ENCODE measurements around the gene CD247.

The CD247 gene

GRCh38 chr1:167442854-167443565 is 75.3 kb downstream of the CD247 start:
- no peak overlapping the region for H2AFZ ChIP-seq (ENCODE audit: low read depth, low read length)
- no peak overlapping the region for H2BK15ac ChIP-seq (ENCODE audit: low read depth, poor library complexity, severe bottlenecking)
- H3K27ac ChIP-seq (ENCODE audit: low read length, poor library complexity, severe bottlenecking): no peak overlapping the region
- H3K27me3 ChIP-seq (ENCODE audit: control insufficient read depth in 1 of 2, insufficient read depth in 1 of 2, low read length in 2 of 2): peaks cover 38 to 56% of the 10 kb centered on the region in 2 experiments
- H2BK120ac ChIP-seq (ENCODE audit: low read depth, low read length): no peak overlapping the region
- no peaks in the 10 kb centered on the region for H3K9me3 ChIP-seq (ENCODE audit: control insufficient read depth, low read length)
- H3K4ac ChIP-seq (ENCODE audit: low read depth in 1 of 2, low read length in 2 of 2): no peak overlapping the region
- no peak overlapping the region for H3K18ac ChIP-seq (ENCODE audit: low read depth in 1 of 2, low read length in 2 of 2)
- 83% methylated on average over 9 of the region's 9 CpGs for WGBS
- no peak overlapping the region for H2BK5ac ChIP-seq (ENCODE audit: low read depth, low read length, poor library complexity, severe bottlenecking)
- no peak overlapping the region for H2BK12ac ChIP-seq (ENCODE audit: low read length in 2 of 2)
- peaks cover 8% of the 10 kb centered on the region for H3K4me1 ChIP-seq (ENCODE audit: control insufficient read depth, insufficient read depth, low read depth, low read length)
- H3K4me3 ChIP-seq (ENCODE audit: insufficient read depth in 1 of 2, low read depth in 1 of 2, low read length in 2 of 2): no peak overlapping the region
- H2AK5ac ChIP-seq (ENCODE audit: low read length, severe bottlenecking): no peak overlapping the region
- no peak overlapping the region for H4K8ac ChIP-seq (ENCODE audit: low read length)
- no peaks in the 10 kb centered on the region for H3K36me3 ChIP-seq (ENCODE audit: control insufficient read depth in 1 of 2, insufficient read depth in 2 of 2, low read depth in 1 of 2, low read length in 2 of 2)
- H3K4me2 ChIP-seq (ENCODE audit: low read length, poor library complexity, severe bottlenecking): no peak overlapping the region
- no peak for DNase-seq
- H3K14ac ChIP-seq (ENCODE audit: low read length in 2 of 2): no peak overlapping the region
- H3K9ac ChIP-seq (ENCODE audit: low read length): no peak overlapping the region
- no peak overlapping the region for H3K23ac ChIP-seq (ENCODE audit: low read length in 2 of 2)
- H3K79me1 ChIP-seq (replicated peaks; ENCODE audit: low read length, poor library complexity, severe bottlenecking): no peaks in the 10 kb centered on the region
- no peak overlapping the region for H4K91ac ChIP-seq (ENCODE audit: low read length)

- no peak overlapping the region for H2BK120ac ChIP-seq (ENCODE audit: low read depth, low read length)
- no peak overlapping the region for H4K8ac ChIP-seq (ENCODE audit: low read length)
- H2AFZ ChIP-seq (ENCODE audit: low read depth, low read length): no peak overlapping the region
- no peaks in the 10 kb centered on the region for H3K79me1 ChIP-seq (replicated peaks; ENCODE audit: low read length, poor library complexity, severe bottlenecking)
- peaks cover 37 to 61% of the 10 kb centered on the region in 2 experiments for H3K27me3 ChIP-seq (ENCODE audit: control insufficient read depth in 1 of 2, insufficient read depth in 1 of 2, low read length in 2 of 2)
- H3K4me3 ChIP-seq (ENCODE audit: insufficient read depth in 1 of 2, low read depth in 1 of 2, low read length in 2 of 2): no peak overlapping the region
- no peak overlapping the region for H3K14ac ChIP-seq (ENCODE audit: low read length in 2 of 2)
- peaks cover 8% of the 10 kb centered on the region for H3K4me1 ChIP-seq (ENCODE audit: control insufficient read depth, insufficient read depth, low read depth, low read length)
- no peak overlapping the region for H2BK5ac ChIP-seq (ENCODE audit: low read depth, low read length, poor library complexity, severe bottlenecking)
- no peak overlapping the region for H3K4ac ChIP-seq (ENCODE audit: low read depth in 1 of 2, low read length in 2 of 2)
- no peak overlapping the region for H3K9ac ChIP-seq (ENCODE audit: low read length)
- H2AK5ac ChIP-seq (ENCODE audit: low read length, severe bottlenecking): no peak overlapping the region
- no peak overlapping the region for H3K4me2 ChIP-seq (ENCODE audit: low read length, poor library complexity, severe bottlenecking)
- no peak overlapping the region for H2BK12ac ChIP-seq (ENCODE audit: low read length in 2 of 2)
- no peak overlapping the region for H2BK15ac ChIP-seq (ENCODE audit: low read depth, poor library complexity, severe bottlenecking)
- DNase-seq: peak; percentile 75
- H3K27ac ChIP-seq (ENCODE audit: low read length, poor library complexity, severe bottlenecking): no peak overlapping the region
- no peak overlapping the region for H4K91ac ChIP-seq (ENCODE audit: low read length)
- H3K18ac ChIP-seq (ENCODE audit: low read depth in 1 of 2, low read length in 2 of 2): no peak overlapping the region
- H3K9me3 ChIP-seq (ENCODE audit: control insufficient read depth, low read length): no peaks in the 10 kb centered on the region
- WGBS: 59% methylated on average over 10 of the region's 12 CpGs
- H3K23ac ChIP-seq (ENCODE audit: low read length in 2 of 2): no peak overlapping the region
- H3K36me3 ChIP-seq (ENCODE audit: control insufficient read depth in 1 of 2, insufficient read depth in 2 of 2, low read depth in 1 of 2, low read length in 2 of 2): no peaks in the 10 kb centered on the region
Measured at GRCh38 chr1:167442142-167442848, 76.0 kb downstream of the CD247 start.

GRCh38 chr1:167441222-167441621 is 77.1 kb downstream of the CD247 start:
- Histone ChIP-seq H3K9ac (ENCODE audit: low read length) (no peak overlapping the region), H4K91ac (ENCODE audit: low read length) (no peak overlapping the region), H2BK5ac (ENCODE audit: low read depth, low read length, poor library complexity, severe bottlenecking) (no peak overlapping the region), H3K4me3 (ENCODE audit: insufficient read depth in 1 of 2, low read depth in 1 of 2, low read length in 2 of 2) (no peak overlapping the region), H3K4ac (ENCODE audit: low read depth in 1 of 2, low read length in 2 of 2) (no peak overlapping the region), H3K27ac (ENCODE audit: low read length, poor library complexity, severe bottlenecking) (no peak overlapping the region), H2BK12ac (ENCODE audit: low read length in 2 of 2) (no peak overlapping the region), H3K4me2 (ENCODE audit: low read length, poor library complexity, severe bottlenecking) (no peak overlapping the region), H3K18ac (ENCODE audit: low read depth in 1 of 2, low read length in 2 of 2) (no peak overlapping the region), H2BK15ac (ENCODE audit: low read depth, poor library complexity, severe bottlenecking) (no peak overlapping the region), H4K8ac (ENCODE audit: low read length) (no peak overlapping the region), H2AK5ac (ENCODE audit: low read length, severe bottlenecking) (no peak overlapping the region), H3K23ac (ENCODE audit: low read length in 2 of 2) (no peak overlapping the region), H3K27me3 (ENCODE audit: control insufficient read depth in 1 of 2, insufficient read depth in 1 of 2, low read length in 2 of 2) (peaks cover 33 to 64% of the 10 kb centered on the region in 2 experiments), H3K79me1 (replicated peaks; ENCODE audit: low read length, poor library complexity, severe bottlenecking) (no peaks in the 10 kb centered on the region), H3K9me3 (ENCODE audit: control insufficient read depth, low read length) (no peaks in the 10 kb centered on the region), H2AFZ (ENCODE audit: low read depth, low read length) (no peak overlapping the region), H3K36me3 (ENCODE audit: control insufficient read depth in 1 of 2, insufficient read depth in 2 of 2, low read depth in 1 of 2, low read length in 2 of 2) (no peaks in the 10 kb centered on the region), H3K14ac (ENCODE audit: low read length in 2 of 2) (no peak overlapping the region), H2BK120ac (ENCODE audit: low read depth, low read length) (no peak overlapping the region), H3K4me1 (ENCODE audit: control insufficient read depth, insufficient read depth, low read depth, low read length) (peaks cover 8% of the 10 kb centered on the region)
- no peak for DNase-seq
- 96% methylated on average over 3 of the region's 3 CpGs for WGBS

GRCh38 chr1:167440776-167441175 is 77.6 kb downstream of the CD247 start:
- no peak for DNase-seq
- no peak overlapping the region for H3K4me3 ChIP-seq (ENCODE audit: insufficient read depth in 1 of 2, low read depth in 1 of 2, low read length in 2 of 2)
- H3K79me1 ChIP-seq (replicated peaks; ENCODE audit: low read length, poor library complexity, severe bottlenecking): no peaks in the 10 kb centered on the region
- H3K23ac ChIP-seq (ENCODE audit: low read length in 2 of 2): no peak overlapping the region
- H2BK120ac ChIP-seq (ENCODE audit: low read depth, low read length): no peak overlapping the region
- H3K9ac ChIP-seq (ENCODE audit: low read length): no peak overlapping the region
- no peak overlapping the region for H3K27ac ChIP-seq (ENCODE audit: low read length, poor library complexity, severe bottlenecking)
- no peak overlapping the region for H3K4ac ChIP-seq (ENCODE audit: low read depth in 1 of 2, low read length in 2 of 2)
- no peak overlapping the region for H2AFZ ChIP-seq (ENCODE audit: low read depth, low read length)
- H3K14ac ChIP-seq (ENCODE audit: low read length in 2 of 2): no peak overlapping the region
- no peak overlapping the region for H3K18ac ChIP-seq (ENCODE audit: low read depth in 1 of 2, low read length in 2 of 2)
- H3K9me3 ChIP-seq (ENCODE audit: control insufficient read depth, low read length): no peaks in the 10 kb centered on the region
- 94% methylated on average over 7 of the region's 8 CpGs for WGBS
- no peak overlapping the region for H2BK15ac ChIP-seq (ENCODE audit: low read depth, poor library complexity, severe bottlenecking)
- no peak overlapping the region for H4K91ac ChIP-seq (ENCODE audit: low read length)
- H3K36me3 ChIP-seq (ENCODE audit: control insufficient read depth in 1 of 2, insufficient read depth in 2 of 2, low read depth in 1 of 2, low read length in 2 of 2): no peaks in the 10 kb centered on the region
- H2BK12ac ChIP-seq (ENCODE audit: low read length in 2 of 2): no peak overlapping the region
- no peak overlapping the region for H2BK5ac ChIP-seq (ENCODE audit: low read depth, low read length, poor library complexity, severe bottlenecking)
- H3K4me2 ChIP-seq (ENCODE audit: low read length, poor library complexity, severe bottlenecking): no peak overlapping the region
- peaks cover 33 to 60% of the 10 kb centered on the region in 2 experiments for H3K27me3 ChIP-seq (ENCODE audit: control insufficient read depth in 1 of 2, insufficient read depth in 1 of 2, low read length in 2 of 2)
- H4K8ac ChIP-seq (ENCODE audit: low read length): no peak overlapping the region
- peaks cover 8% of the 10 kb centered on the region for H3K4me1 ChIP-seq (ENCODE audit: control insufficient read depth, insufficient read depth, low read depth, low read length)
- no peak overlapping the region for H2AK5ac ChIP-seq (ENCODE audit: low read length, severe bottlenecking)
